ENCODE data around the gene SLC13A3.

Gene SLC13A3

GRCh38 chr20:46584508-46584907 lies 66.8 kb downstream of the SLC13A3 start:
- Histone ChIP-seq H3K27me3 (ENCODE audit: insufficient read depth, low read length) (no peaks in the 10 kb centered on the region), H4K20me1 (ENCODE audit: insufficient read depth, low read length) (no peaks in the 10 kb centered on the region), H3F3A (ENCODE audit: insufficient read depth, low read length) (no peaks in the 10 kb centered on the region), H3K36me3 (ENCODE audit: insufficient read depth, low read length) (no peaks in the 10 kb centered on the region), H3K4me2 (ENCODE audit: low read length) (no peak overlapping the region), H3K79me2 (ENCODE audit: insufficient read depth, low read length) (no peaks in the 10 kb centered on the region), H3K4me3 (ENCODE audit: low read depth, low read length, poor library complexity, severe bottlenecking) (no peak overlapping the region), H3K9ac (ENCODE audit: low read length) (no peak overlapping the region), H3K9me3 (ENCODE audit: low read length) (no peaks in the 10 kb centered on the region), H3K27ac (ENCODE audit: low read depth, low read length, poor library complexity, severe bottlenecking) (no peak overlapping the region), H3K9me2 (ENCODE audit: low read depth, low read length) (no peaks in the 10 kb centered on the region), H2AFZ (ENCODE audit: low read length) (no peak overlapping the region), H3K4me1 (ENCODE audit: insufficient read depth, low read length, severe bottlenecking) (no peaks in the 10 kb centered on the region)
- TF ChIP-seq EZH2 (IDR thresholded peaks at IDR 0.05; ENCODE audit: borderline replicate concordance, low read length) (no peak), CTCF (IDR thresholded peaks at IDR 0.05; ENCODE audit: low read length) (no peak)

GRCh38 chr20:46583411-46584214 lies 67.6 kb downstream of the SLC13A3 start:
- Histone ChIP-seq H3K9ac (ENCODE audit: low read length) (no peak overlapping the region), H3K9me2 (ENCODE audit: low read depth, low read length) (no peaks in the 10 kb centered on the region), H3K4me2 (ENCODE audit: low read length) (no peak overlapping the region), H3K4me3 (ENCODE audit: low read depth, low read length, poor library complexity, severe bottlenecking) (no peak overlapping the region), H3F3A (ENCODE audit: insufficient read depth, low read length) (no peaks in the 10 kb centered on the region), H3K4me1 (ENCODE audit: insufficient read depth, low read length, severe bottlenecking) (no peaks in the 10 kb centered on the region), H3K27me3 (ENCODE audit: insufficient read depth, low read length) (no peaks in the 10 kb centered on the region), H2AFZ (ENCODE audit: low read length) (no peak overlapping the region), H3K79me2 (ENCODE audit: insufficient read depth, low read length) (no peaks in the 10 kb centered on the region), H3K36me3 (ENCODE audit: insufficient read depth, low read length) (no peaks in the 10 kb centered on the region), H3K9me3 (ENCODE audit: low read length) (no peaks in the 10 kb centered on the region), H3K27ac (ENCODE audit: low read depth, low read length, poor library complexity, severe bottlenecking) (no peak overlapping the region), H4K20me1 (ENCODE audit: insufficient read depth, low read length) (no peaks in the 10 kb centered on the region)
- TF ChIP-seq EZH2 (IDR thresholded peaks at IDR 0.05; ENCODE audit: borderline replicate concordance, low read length) (no peak), CTCF (IDR thresholded peaks at IDR 0.05; ENCODE audit: low read length) (no peak)

GRCh38 chr20:46582648-46583047 lies 68.6 kb downstream of the SLC13A3 start:
- TF ChIP-seq CTCF (IDR thresholded peaks at IDR 0.05; ENCODE audit: low read length) = no peak
- no peak for TF ChIP-seq EZH2 (IDR thresholded peaks at IDR 0.05; ENCODE audit: borderline replicate concordance, low read length)
- H4K20me1 ChIP-seq (ENCODE audit: insufficient read depth, low read length) = no peaks in the 10 kb centered on the region
- H3K27ac ChIP-seq (ENCODE audit: low read depth, low read length, poor library complexity, severe bottlenecking) = no peak overlapping the region
- no peaks in the 10 kb centered on the region for H3K36me3 ChIP-seq (ENCODE audit: insufficient read depth, low read length)
- H3K27me3 ChIP-seq (ENCODE audit: insufficient read depth, low read length) = no peaks in the 10 kb centered on the region
- no peaks in the 10 kb centered on the region for H3K4me1 ChIP-seq (ENCODE audit: insufficient read depth, low read length, severe bottlenecking)
- no peak overlapping the region for H3K4me3 ChIP-seq (ENCODE audit: low read depth, low read length, poor library complexity, severe bottlenecking)
- no peaks in the 10 kb centered on the region for H3K9me3 ChIP-seq (ENCODE audit: low read length)
- no peak overlapping the region for H3K4me2 ChIP-seq (ENCODE audit: low read length)
- no peaks in the 10 kb centered on the region for H3K9me2 ChIP-seq (ENCODE audit: low read depth, low read length)
- H2AFZ ChIP-seq (ENCODE audit: low read length) = no peak overlapping the region
- H3K79me2 ChIP-seq (ENCODE audit: insufficient read depth, low read length) = no peaks in the 10 kb centered on the region
- H3K9ac ChIP-seq (ENCODE audit: low read length) = no peak overlapping the region
- H3F3A ChIP-seq (ENCODE audit: insufficient read depth, low read length) = no peaks in the 10 kb centered on the region

Measured in OCI-LY1 (cell line).